ENCODE data around the gene FLT1.

FLT1 gene

GRCh38 chr13:28301839-28302238 lies 193.1 kb downstream of the FLT1 start:
- DNase-seq = no peak

- no peak for DNase-seq
These were observed 195.0 kb downstream of the FLT1 start for GRCh38 chr13:28299916-28300315.

- no peak for DNase-seq
These were observed 197.6 kb downstream of the FLT1 start for GRCh38 chr13:28297341-28297740.

GRCh38 chr13:28286263-28286662 lies 208.7 kb downstream of the FLT1 start:
- DNase-seq = no peak

GRCh38 chr13:28283600-28283999 lies 211.3 kb downstream of the FLT1 start:
- DNase-seq = no peak

- no peak for DNase-seq
These were observed 212.5 kb downstream of the FLT1 start for GRCh38 chr13:28282451-28282850.

GRCh38 chr13:28273919-28274318 lies 221.0 kb downstream of the FLT1 start:
- no peak for DNase-seq

GRCh38 chr13:28271056-28271840 lies 223.7 kb downstream of the FLT1 start:
- DNase-seq = no peak

- no peak for DNase-seq
These were observed 226.1 kb downstream of the FLT1 start for GRCh38 chr13:28268800-28269223.

GRCh38 chr13:28267497-28267896 lies 227.4 kb downstream of the FLT1 start:
- DNase-seq = no peak

- DNase-seq = no peak
These were observed 236.5 kb downstream of the FLT1 start for GRCh38 chr13:28258417-28258816.

GRCh38 chr13:28257305-28257704 lies 237.6 kb downstream of the FLT1 start:
- no peak for DNase-seq

- DNase-seq = no peak
These were observed 242.4 kb downstream of the FLT1 start for GRCh38 chr13:28252547-28252946.

GRCh38 chr13:28251466-28251865 lies 243.5 kb downstream of the FLT1 start:
- no peak for DNase-seq

- DNase-seq = no peak
These were observed 244.4 kb downstream of the FLT1 start for GRCh38 chr13:28250542-28250941.

Data from NCI-H510A treated with DMSO at 0.1 percent for 48 hours (cell line).